Measurements from ENCODE around the gene PTPDC1.

PTPDC1 gene

DNA sequence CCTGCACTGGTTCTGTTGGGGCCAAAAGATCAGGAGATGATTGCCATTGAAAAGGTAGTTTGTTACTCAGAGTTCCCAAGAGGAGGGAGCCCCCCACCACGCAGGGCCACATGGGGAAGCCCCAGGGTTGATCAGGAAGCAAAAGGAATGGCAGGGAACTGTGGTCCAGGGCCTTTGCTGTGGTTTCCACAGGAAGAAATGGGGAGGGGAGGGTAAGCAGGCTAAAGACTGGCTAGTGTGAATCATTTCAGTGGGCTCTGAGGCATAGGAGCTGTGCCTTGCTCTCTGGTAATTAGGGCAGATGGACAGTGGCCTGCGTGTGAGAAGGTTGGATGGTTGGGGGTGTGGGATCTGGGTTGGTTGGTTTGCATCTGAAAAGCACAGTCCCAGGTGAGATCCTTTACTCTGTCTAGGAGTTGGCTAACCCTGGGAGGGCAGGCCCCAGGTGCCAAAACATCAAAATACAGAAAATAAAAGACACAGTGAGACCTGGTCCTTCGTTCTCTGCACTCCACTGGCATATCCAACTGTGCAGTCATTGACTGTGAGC, 66.1 kb downstream of the PTPDC1 start:
- no peak overlapping the region for H3K4me3 ChIP-seq (ENCODE audit: low read depth, low read length)
- CTCF ChIA-PET, result no interaction called here
- DNase-seq (ENCODE audit: low read depth, low spot score), result no peak
- POLR2A ChIA-PET, result no interaction called here
- TF ChIP-seq, protein P1, sequence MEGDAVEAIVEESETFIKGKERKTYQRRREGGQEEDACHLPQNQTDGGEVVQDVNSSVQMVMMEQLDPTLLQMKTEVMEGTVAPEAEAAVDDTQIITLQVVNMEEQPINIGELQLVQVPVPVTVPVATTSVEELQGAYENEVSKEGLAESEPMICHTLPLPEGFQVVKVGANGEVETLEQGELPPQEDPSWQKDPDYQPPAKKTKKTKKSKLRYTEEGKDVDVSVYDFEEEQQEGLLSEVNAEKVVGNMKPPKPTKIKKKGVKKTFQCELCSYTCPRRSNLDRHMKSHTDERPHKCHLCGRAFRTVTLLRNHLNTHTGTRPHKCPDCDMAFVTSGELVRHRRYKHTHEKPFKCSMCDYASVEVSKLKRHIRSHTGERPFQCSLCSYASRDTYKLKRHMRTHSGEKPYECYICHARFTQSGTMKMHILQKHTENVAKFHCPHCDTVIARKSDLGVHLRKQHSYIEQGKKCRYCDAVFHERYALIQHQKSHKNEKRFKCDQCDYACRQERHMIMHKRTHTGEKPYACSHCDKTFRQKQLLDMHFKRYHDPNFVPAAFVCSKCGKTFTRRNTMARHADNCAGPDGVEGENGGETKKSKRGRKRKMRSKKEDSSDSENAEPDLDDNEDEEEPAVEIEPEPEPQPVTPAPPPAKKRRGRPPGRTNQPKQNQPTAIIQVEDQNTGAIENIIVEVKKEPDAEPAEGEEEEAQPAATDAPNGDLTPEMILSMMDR (IDR thresholded peaks at IDR 0.05; ENCODE audit: insufficient read depth, low read length, missing control alignments), result no peak

DNA sequence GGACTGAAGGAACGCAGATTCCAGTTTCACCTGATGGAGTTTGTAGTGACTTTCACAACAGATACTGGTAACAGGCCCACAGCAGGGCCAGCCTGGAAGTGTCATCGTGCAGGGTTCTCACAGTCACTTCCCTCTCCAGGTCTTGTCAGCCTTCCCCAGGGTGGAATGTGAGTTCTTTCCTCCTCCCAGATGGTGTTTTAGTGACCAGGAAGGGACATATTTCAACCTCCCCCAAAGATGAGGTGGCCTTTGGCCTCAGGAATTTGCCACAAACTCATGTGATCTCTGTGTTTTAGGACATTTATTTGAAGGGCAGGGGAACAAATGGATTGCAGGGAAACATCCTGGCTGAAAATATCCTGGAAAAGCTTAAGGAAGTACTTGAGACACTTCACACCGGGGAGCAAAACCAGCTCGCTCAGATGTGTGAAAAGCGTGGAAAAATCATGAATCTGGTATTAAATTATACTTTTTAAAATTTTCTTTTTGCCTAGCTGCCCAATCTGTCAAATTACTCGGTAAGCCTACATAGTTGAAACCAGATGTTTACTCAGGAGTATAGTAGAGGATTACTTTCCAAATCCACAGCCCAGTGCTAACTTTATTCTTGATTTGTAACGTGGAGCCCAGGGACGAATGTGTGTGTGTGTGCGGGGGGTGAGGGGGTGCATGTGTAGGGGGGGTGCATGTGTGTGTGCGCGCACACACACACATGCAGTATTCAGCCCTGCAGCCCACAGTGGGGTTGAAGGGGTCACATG, 66.8 kb downstream of the PTPDC1 start:
- DNase-seq (ENCODE audit: low read depth, low spot score), result no peak
- no peak overlapping the region for H3K4me3 ChIP-seq (ENCODE audit: low read depth, low read length)
- ChIA-PET POLR2A (interaction anchor here (0.6 kb wide), 1 partner anchor 15 kb away, joined by 3 read pairs; no protein-coding TSS in a partner anchor), CTCF (interaction anchor here (1.5 kb wide), 1 partner anchor 11 kb away, joined by 4 read pairs; no protein-coding TSS in a partner anchor)
- TF ChIP-seq, protein P1 (IDR thresholded peaks at IDR 0.05; ENCODE audit: insufficient read depth, low read length, missing control alignments), result no peak

DNA sequence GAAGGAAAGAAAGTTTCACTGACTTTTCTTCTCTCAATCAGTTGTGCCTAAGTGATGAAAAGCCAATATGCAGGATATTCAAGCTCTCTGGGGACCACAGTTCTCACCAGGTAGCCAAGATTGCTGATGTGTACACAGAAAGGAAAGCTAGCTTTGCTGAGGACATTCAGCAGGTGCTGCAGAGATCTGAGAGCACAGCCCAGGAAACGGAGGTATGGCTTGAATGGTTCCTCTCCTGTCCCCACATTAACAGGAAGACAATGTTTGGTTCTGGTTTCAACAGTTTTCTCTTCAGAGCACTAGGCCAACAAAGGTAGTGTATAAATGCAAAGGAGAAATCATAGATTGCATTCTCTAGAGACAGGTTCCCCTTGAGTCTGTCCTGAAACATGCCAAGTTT, 69.6 kb downstream of the PTPDC1 start:
- ChIA-PET CTCF (no interaction called here), POLR2A (no interaction called here)
- no peak for DNase-seq (ENCODE audit: low read depth, low spot score)
- TF ChIP-seq, protein P1 (IDR thresholded peaks at IDR 0.05; ENCODE audit: insufficient read depth, low read length, missing control alignments), result no peak
- H3K4me3 ChIP-seq (ENCODE audit: low read depth, low read length), result no peak overlapping the region

DNA sequence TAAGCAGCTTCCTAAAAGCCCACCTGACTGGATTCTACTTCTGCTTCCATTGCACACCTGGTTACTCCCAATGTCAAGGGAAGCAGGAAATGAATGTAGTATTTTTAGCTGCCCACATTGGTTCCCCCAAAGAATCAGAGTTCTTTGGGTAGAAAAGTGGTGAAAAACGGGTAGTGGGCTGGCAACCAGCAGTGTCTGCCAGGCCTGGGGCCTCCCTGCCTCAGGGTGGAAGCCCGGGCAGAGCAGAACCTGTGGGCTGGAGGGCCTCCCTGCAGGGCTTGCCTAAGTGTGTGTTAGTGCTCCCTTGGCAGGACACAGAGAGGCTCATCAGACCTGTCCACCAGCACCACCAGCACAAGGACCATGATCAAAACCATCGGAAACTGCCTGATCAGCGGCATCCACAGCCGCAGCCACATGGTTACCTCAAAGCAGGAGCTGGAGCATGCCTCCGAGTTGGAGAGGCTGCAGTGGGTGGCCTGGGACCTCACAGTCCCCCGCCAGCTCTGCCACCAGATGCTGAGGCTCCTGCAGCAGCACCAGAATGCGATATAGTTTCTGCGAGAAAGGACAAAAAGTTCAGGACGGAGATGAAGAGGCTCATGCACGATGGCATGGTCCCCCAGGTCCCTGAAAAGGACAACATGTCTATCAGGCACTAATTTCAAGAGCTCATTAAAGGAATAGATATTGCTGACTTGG, 72.2 kb downstream of the PTPDC1 start:
- no peak overlapping the region for H3K4me3 ChIP-seq (ENCODE audit: low read depth, low read length)
- no peak for DNase-seq (ENCODE audit: low read depth, low spot score)
- CTCF ChIA-PET, result interaction anchor here (1.2 to 1.4 kb wide), 2 partner anchors 9 to 12 kb away, joined by 3 to 5 read pairs; no protein-coding TSS in a partner anchor
- POLR2A ChIA-PET, result no interaction called here
- TF ChIP-seq, protein P1 (IDR thresholded peaks at IDR 0.05; ENCODE audit: insufficient read depth, low read length, missing control alignments), result no peak

DNA sequence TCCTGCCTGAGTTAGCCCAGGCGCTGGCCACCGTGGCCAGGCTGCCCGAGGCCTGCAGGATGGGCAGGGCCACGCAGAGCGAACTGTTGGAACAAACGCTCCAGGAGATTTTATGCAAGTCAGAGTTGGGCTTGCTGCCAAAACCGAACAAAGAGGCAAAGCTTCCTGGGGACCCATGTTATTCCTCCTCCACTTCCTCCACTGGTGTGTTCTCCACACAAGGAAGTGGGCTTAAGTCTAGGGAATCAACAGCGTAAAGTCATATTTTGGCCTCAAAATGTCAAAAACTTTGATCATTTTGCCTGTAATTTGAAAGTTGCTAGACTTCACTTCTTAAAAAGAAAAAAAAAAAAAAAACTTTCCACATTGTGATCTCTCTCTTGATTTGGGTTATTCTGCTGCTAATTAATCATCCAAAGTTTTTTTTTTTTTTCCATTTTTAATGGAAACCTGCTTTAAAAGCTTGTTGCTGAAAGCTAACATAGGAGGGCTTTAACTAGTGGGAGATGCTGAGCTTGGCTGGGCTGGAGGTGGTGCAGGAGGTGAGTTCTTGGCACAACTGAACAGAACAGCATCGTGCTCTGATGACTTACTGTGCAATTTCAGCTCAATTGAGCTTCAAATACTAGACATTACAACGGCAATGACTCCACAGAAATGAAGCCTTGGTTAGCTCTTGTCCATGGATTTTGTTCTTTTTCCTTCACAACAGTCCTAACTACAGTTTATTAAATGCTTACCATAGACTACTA, 73.0 kb downstream of the PTPDC1 start:
- no peak overlapping the region for H3K4me3 ChIP-seq (ENCODE audit: low read depth, low read length)
- DNase-seq (ENCODE audit: low read depth, low spot score), result no peak
- TF ChIP-seq, protein P1 (IDR thresholded peaks at IDR 0.05; ENCODE audit: insufficient read depth, low read length, missing control alignments), result no peak
- CTCF ChIA-PET, result interaction anchor here (1.2 to 1.4 kb wide), 3 partner anchors 8 to 92 kb away, joined by 3 to 5 read pairs (median 3); no protein-coding TSS in a partner anchor
- POLR2A ChIA-PET, result no interaction called here
